Astrocyte (in vitro differentiated cells and primary cell): ENCODE results near the gene CSNK1G2. TPM values are rescaled to one million over a fixed set of nuclear protein-coding genes. Genes with fewer than 3 reads are reported as not detected.

Experiments
- DNase-seq: peaks from one replicate; pipeline ENCODE4 v3.0.0-alpha.2; 2010; ENCODE audit warnings: low read depth
- FAIRE-seq: peaks from 2 replicates; lab custom pipeline; 2011; peaks lifted over from hg19 to GRCh38; lab: Jason Lieb, UNC
- H2AFZ ChIP-seq: 2 replicates; pipeline ENCODE4 v1.6.0; 2012; ENCODE audit warnings: low read depth, low read length, inconsistent platforms
- H3K27ac ChIP-seq: 2 replicates; pipeline ENCODE4 v1.5.1; 2011; ENCODE audit warnings: low read depth, low read length, inconsistent platforms
- H3K27me3 ChIP-seq: 2 replicates; pipeline ENCODE4 v1.6.0; 2011; ENCODE audit warnings: low read length, inconsistent platforms; ENCODE audit not compliant: insufficient read depth
- H3K36me3 ChIP-seq: 2 replicates; pipeline ENCODE4 v1.5.1; 2011; ENCODE audit warnings: low read length, inconsistent platforms; ENCODE audit not compliant: insufficient read depth
- H3K4me1 ChIP-seq: 2 replicates; pipeline ENCODE4 v1.5.1; 2011; ENCODE audit warnings: low read length, inconsistent platforms; ENCODE audit not compliant: insufficient read depth
- H3K4me2 ChIP-seq: 2 replicates; pipeline ENCODE4 v1.6.0; 2012; ENCODE audit warnings: low read length, inconsistent platforms
- H3K4me3 ChIP-seq: 2 replicates; pipeline ENCODE4 v1.5.1; 2011; ENCODE audit warnings: low read depth, mild to moderate bottlenecking, low read length, inconsistent platforms; ENCODE audit not compliant: insufficient read depth
- H3K79me2 ChIP-seq: 2 replicates; pipeline ENCODE4 v1.6.0; 2012; ENCODE audit warnings: mild to moderate bottlenecking, low read length, inconsistent platforms; ENCODE audit not compliant: insufficient read depth
- H3K9ac ChIP-seq: 2 replicates; pipeline ENCODE4 v1.6.0; 2012; ENCODE audit warnings: mild to moderate bottlenecking, low read length, inconsistent platforms
- H3K9me3 ChIP-seq: 2 replicates; pipeline ENCODE4 v1.5.1; 2012; ENCODE audit warnings: low read depth, mild to moderate bottlenecking, low read length, inconsistent platforms; ENCODE audit not compliant: insufficient read depth
- H4K20me1 ChIP-seq: 2 replicates; pipeline ENCODE4 v1.6.0; 2012; ENCODE audit warnings: low read length, inconsistent platforms; ENCODE audit not compliant: insufficient read depth
- H3K27ac Mint-ChIP-seq: one replicate; pipeline ENCODE4 v1.8.0; 2021; ENCODE audit warnings: mild to moderate bottlenecking, mixed read lengths; ENCODE audit not compliant: unreplicated experiment
- H3K27me3 Mint-ChIP-seq: one replicate; pipeline ENCODE4 v1.8.0; 2021; ENCODE audit warnings: low read depth, mixed read lengths; ENCODE audit not compliant: unreplicated experiment
- H3K36me3 Mint-ChIP-seq: one replicate; pipeline ENCODE4 v1.8.0; 2021; ENCODE audit warnings: low read depth, mixed read lengths; ENCODE audit not compliant: unreplicated experiment
- H3K4me1 Mint-ChIP-seq: one replicate; pipeline ENCODE4 v1.8.0; 2021; ENCODE audit warnings: low read depth, mixed read lengths; ENCODE audit not compliant: unreplicated experiment
- H3K4me3 Mint-ChIP-seq: one replicate; pipeline ENCODE4 v1.8.0; 2021; ENCODE audit warnings: mild to moderate bottlenecking, moderate library complexity, mixed read lengths; ENCODE audit not compliant: unreplicated experiment
- H3K9me3 Mint-ChIP-seq: one replicate; pipeline ENCODE4 v1.8.0; 2021; ENCODE audit warnings: mild to moderate bottlenecking, mixed read lengths; ENCODE audit not compliant: unreplicated experiment
- EZH2 ChIP-seq: IDR thresholded peaks from 2 replicates; pipeline ENCODE4 v1.6.1; 2012; ENCODE audit warnings: mild to moderate bottlenecking, low read length, inconsistent platforms; ENCODE audit not compliant: insufficient read depth
- total RNA-seq: library from RNA; stranded (reverse); gene quantifications from 2 replicates; pipeline ENCODE4 v1.2.1, GENCODE V29; 2021
- TF ChIP-seq, protein P1 (sequence below): IDR thresholded peaks from 2 replicates; pipeline ENCODE4 v1.5.1; 2011; ENCODE audit warnings: low read depth, mild to moderate bottlenecking, inconsistent platforms, low read length, moderate library complexity; ENCODE audit not compliant: insufficient read depth

CSNK1G2 gene
- total RNA-seq, 1 donor from 2014 or later: 64.1 TPM

DNA sequence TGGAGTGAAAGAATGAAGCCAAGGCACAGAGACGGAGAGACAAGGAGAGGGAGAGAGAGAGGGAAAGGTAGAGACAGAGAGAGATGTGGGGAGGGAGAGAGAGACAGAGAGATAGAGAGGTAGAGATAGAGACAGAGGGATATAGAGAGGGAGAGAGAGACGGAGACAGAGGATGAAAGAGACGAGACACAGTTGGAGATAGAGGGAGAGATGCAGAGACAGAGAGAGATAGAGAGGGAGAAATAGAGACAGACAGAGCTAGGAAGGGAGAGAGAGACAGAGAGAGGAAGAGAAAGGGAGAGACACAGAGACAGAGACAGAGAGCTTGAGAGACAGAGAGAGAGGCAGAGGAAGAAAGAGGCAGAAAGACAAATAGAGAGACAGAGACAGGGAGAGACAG is 4.5 kb upstream of the CSNK1G2 start:
- FAIRE-seq: no peak
- H3K4me3 Mint-ChIP-seq: no peak overlapping the region
- H3K4me2 ChIP-seq: no peak overlapping the region

DNA sequence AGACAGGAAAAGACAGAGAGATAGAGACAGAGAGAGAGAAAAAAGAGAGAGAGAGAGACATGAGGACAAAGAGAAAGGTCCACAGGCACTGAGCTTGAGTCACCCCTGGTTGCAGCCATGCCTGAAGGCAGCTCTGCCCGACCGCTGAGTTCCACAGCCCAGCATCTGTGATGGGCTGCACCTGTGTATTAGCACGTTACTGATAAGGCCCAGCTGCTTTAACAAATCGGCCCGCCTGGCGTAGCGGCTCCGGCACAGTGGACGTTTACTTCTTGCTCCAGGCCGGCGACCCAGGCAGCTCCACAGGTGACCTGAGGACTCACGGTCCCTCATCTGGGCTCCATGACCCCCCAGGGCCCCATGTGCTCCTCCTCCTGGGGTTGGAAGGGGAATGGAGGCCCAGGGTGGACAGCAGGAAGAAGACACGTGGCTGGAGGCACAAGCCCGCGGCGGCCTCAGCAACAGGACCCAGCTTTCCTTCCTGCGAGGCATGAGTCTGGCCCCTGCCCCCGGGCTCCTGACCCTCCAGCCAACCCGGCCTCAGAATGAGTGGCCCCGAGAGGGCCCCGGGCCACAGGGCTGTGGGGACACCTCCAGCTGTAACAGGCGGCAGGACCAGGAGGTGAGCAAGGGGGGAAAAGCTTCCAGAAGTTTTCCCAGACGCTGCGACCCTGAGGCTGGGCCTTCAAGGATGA is 3.9 kb upstream of the CSNK1G2 start:
- H3K79me2 ChIP-seq: peaks cover 7% of the 10 kb centered on the region
- Mint-ChIP-seq H3K27ac (no peak overlapping the region), H3K9me3 (peaks cover 5% of the 10 kb centered on the region), H3K27me3 (peaks cover 3% of the 10 kb centered on the region), H3K4me1 (peaks cover 6% of the 10 kb centered on the region), H3K4me3 (no peak overlapping the region), H3K36me3 (peaks cover 6% of the 10 kb centered on the region)
- H3K4me3 ChIP-seq: no peak overlapping the region
- no peak overlapping the region for H3K4me2 ChIP-seq
- H3K27ac ChIP-seq: no peak overlapping the region
- H3K36me3 ChIP-seq: no peaks in the 10 kb centered on the region
- H4K20me1 ChIP-seq: peaks cover 3% of the 10 kb centered on the region
- peaks cover 6% of the 10 kb centered on the region for H3K9me3 ChIP-seq
- H3K9ac ChIP-seq: no peak overlapping the region
- FAIRE-seq (no peak), DNase-seq (no peak)
- no peak for TF ChIP-seq EZH2
- TF ChIP-seq, protein P1, sequence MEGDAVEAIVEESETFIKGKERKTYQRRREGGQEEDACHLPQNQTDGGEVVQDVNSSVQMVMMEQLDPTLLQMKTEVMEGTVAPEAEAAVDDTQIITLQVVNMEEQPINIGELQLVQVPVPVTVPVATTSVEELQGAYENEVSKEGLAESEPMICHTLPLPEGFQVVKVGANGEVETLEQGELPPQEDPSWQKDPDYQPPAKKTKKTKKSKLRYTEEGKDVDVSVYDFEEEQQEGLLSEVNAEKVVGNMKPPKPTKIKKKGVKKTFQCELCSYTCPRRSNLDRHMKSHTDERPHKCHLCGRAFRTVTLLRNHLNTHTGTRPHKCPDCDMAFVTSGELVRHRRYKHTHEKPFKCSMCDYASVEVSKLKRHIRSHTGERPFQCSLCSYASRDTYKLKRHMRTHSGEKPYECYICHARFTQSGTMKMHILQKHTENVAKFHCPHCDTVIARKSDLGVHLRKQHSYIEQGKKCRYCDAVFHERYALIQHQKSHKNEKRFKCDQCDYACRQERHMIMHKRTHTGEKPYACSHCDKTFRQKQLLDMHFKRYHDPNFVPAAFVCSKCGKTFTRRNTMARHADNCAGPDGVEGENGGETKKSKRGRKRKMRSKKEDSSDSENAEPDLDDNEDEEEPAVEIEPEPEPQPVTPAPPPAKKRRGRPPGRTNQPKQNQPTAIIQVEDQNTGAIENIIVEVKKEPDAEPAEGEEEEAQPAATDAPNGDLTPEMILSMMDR: no peak
- H3K27me3 ChIP-seq: no peaks in the 10 kb centered on the region
- no peak overlapping the region for H2AFZ ChIP-seq
- peaks cover 11% of the 10 kb centered on the region for H3K4me1 ChIP-seq

More for the DNA sequence above, 4.5 kb upstream of the CSNK1G2 start:
- Mint-ChIP-seq H3K27ac (no peak overlapping the region), H3K9me3 (peaks cover 7% of the 10 kb centered on the region), H3K27me3 (peaks cover 3% of the 10 kb centered on the region), H3K36me3 (peaks cover 6% of the 10 kb centered on the region), H3K4me1 (peaks cover 6% of the 10 kb centered on the region)
- H3K9me3 ChIP-seq: peaks cover 9% of the 10 kb centered on the region
- TF ChIP-seq, protein P1: no peak
- H2AFZ ChIP-seq: no peak overlapping the region
- no peaks in the 10 kb centered on the region for H4K20me1 ChIP-seq
- DNase-seq: no peak
- no peaks in the 10 kb centered on the region for H3K27me3 ChIP-seq
- no peak overlapping the region for H3K9ac ChIP-seq
- no peak overlapping the region for H3K27ac ChIP-seq
- H3K4me1 ChIP-seq: peaks cover 11% of the 10 kb centered on the region
- no peaks in the 10 kb centered on the region for H3K36me3 ChIP-seq
- no peak overlapping the region for H3K4me3 ChIP-seq
- peaks cover under 1% of the 10 kb centered on the region for H3K79me2 ChIP-seq

DNA sequence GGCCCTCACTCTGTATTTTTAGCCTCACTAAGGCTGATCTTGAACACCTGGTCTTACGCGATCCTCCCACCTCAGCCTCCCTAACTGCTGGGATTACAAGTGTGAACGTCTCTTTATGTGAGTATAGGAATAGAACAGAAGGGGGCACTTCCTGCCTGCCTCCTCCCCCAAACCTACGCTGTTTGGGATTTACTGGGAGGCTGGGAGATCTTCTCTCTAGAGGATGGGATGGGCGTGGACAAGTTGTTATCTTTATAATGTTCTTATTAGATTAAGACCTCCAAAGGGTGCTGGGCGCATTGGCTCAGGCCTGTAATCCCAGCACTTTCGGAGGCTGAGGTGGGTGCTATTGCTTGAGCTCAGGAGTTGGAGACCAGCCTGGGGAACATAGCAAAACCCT is 2.9 kb upstream of the CSNK1G2 start:
- no peak overlapping the region for H2AFZ ChIP-seq
- no peaks in the 10 kb centered on the region for H3K27me3 Mint-ChIP-seq
- H3K9ac ChIP-seq: no peak overlapping the region
- H3K9me3 ChIP-seq: peaks cover 6% of the 10 kb centered on the region
- peaks cover 13% of the 10 kb centered on the region for H4K20me1 ChIP-seq
- H3K4me3 Mint-ChIP-seq: no peak overlapping the region
- peaks cover 7% of the 10 kb centered on the region for H3K4me1 Mint-ChIP-seq
- no peak overlapping the region for H3K4me3 ChIP-seq
- no peak for DNase-seq
- H3K4me1 ChIP-seq: peaks cover 16% of the 10 kb centered on the region
- no peak for FAIRE-seq
- no peak overlapping the region for H3K4me2 ChIP-seq
- H3K79me2 ChIP-seq: peaks cover 17% of the 10 kb centered on the region
- H3K27ac Mint-ChIP-seq: peak overlapping the region; percentile 66
- H3K9me3 Mint-ChIP-seq: peaks cover 5% of the 10 kb centered on the region
- no peaks in the 10 kb centered on the region for H3K27me3 ChIP-seq
- no peak for TF ChIP-seq EZH2
- TF ChIP-seq, protein P1: no peak
- H3K36me3 ChIP-seq: no peaks in the 10 kb centered on the region
- peaks cover 4% of the 10 kb centered on the region for H3K36me3 Mint-ChIP-seq
- no peak overlapping the region for H3K27ac ChIP-seq
